Left cardiac atrium (tissue), 4 donors: ENCODE data around the gene GRK7. TPM values are rescaled to one million over a fixed set of nuclear protein-coding genes. Genes with fewer than 3 reads are reported as not detected.

Experiments
- ATAC-seq, 2 donors: fragments of 200-7000 bp; cut with Tn5 transposase; one replicate each; pipeline ENCODE4 v1.9.1; 2020; ENCODE audit warnings: mild to moderate bottlenecking in 2 of 2, moderate library complexity in 2 of 2
- DNase-seq: peaks from one replicate; pipeline ENCODE4 v3.0.0-alpha.2; 2020
- intact Hi-C, 2 donors: fragments of 100-400 bp; cut with DNase I; formaldehyde crosslinking; loops; one replicate each; pipeline versions ENCODE4 v1.14.1 to v1.15.1; 2022 to 2023
- total RNA-seq, 2 donors: library from RNA; stranded (reverse); fragmentation: NEBNext Ultra II Directional; extraction: Animal tissue kit (Norgen Biotek cat#: 25700); gene quantifications; one replicate each; pipeline ENCODE4 v1.2.1, GENCODE V29; 2021
- donor health status: DM: no; HTN: yes; CAD: no.
- donor health status: DM: no; HTN: yes; CAD: no; lungs with severe emphysema.
- donor health status: DM: yes; HTN: yes; CAD: no.
- donor health status: Dilated cardiomyopathy.

GRK7 gene
- total RNA-seq, 2 donors from 2014 or later, result not detected

GRCh38 chr3:141811348-141811747 is 48.1 kb downstream of the GRK7 start:
- no peak for DNase-seq
- ATAC-seq, result no peak
- intact Hi-C loops, result no loop called here

- ATAC-seq, result no peak
- intact Hi-C loops, result no loop called here
- DNase-seq, result no peak
Observed at GRCh38 chr3:141812084-141812483, 48.9 kb downstream of the GRK7 start.

GRCh38 chr3:141812586-141812985 is 49.4 kb downstream of the GRK7 start:
- DNase-seq (no peak), ATAC-seq (no peak)
- intact Hi-C loops, result no loop called here

Other genes with a start within 250 kb of the GRK7 start
- 10 to 100 TPM; 70.2 to 76.0 TPM for gene RNF7, start 25.1 kb upstream of the GRK7 start, total RNA-seq
- gene ATP1B3, start 113.2 kb downstream of the GRK7 start, total RNA-seq, result 100 to 1,000 TPM in 1 of 2 donors, 10 to 100 TPM in 1; 68.0 to 117 TPM